Measurements from ENCODE around the gene FLRT1. TPM values are rescaled to one million over a fixed set of nuclear protein-coding genes. Genes with fewer than 3 reads are reported as not detected.

Gene FLRT1
- total and polyA plus RNA-seq, 2 of the 13 experiments (the other 11 are each of a cell fraction or from before 2014, with no cell fraction given) = 0.02 to 0.08 TPM

DNA sequence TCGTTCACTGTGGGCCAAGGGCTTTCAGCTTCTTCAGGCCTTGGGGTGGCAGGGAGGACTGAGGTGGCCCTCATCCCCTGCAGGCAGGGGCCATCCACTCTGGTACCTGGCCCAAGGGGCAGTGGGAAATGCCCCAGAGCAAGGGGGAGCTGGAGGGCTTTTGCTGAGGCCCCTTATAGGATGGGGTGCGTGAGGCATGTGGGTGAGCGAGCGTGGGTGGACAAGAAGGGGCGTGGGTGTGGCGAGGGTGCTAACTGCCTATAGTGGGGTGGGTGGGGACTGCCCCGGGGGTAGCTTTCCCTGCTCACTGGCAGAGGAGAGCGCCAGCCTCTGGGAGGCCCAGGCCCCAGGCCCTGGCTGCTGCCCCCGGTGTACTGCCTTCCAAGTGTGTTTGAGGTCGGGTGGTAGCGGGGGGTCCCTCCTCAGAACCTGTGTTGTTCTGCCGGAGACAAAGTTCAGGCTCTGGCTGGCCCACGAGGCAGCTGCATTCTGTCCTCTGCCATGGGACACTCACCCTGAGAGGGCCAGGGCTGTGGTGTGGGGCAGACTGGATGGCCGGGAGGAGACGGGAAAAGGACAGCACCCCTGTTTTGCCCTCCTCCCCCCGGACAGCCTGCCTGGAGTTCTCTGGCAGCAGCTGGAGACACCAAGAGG lies 3.4 kb downstream of the FLRT1 start (continued):
- TF ChIP-seq, protein P1, sequence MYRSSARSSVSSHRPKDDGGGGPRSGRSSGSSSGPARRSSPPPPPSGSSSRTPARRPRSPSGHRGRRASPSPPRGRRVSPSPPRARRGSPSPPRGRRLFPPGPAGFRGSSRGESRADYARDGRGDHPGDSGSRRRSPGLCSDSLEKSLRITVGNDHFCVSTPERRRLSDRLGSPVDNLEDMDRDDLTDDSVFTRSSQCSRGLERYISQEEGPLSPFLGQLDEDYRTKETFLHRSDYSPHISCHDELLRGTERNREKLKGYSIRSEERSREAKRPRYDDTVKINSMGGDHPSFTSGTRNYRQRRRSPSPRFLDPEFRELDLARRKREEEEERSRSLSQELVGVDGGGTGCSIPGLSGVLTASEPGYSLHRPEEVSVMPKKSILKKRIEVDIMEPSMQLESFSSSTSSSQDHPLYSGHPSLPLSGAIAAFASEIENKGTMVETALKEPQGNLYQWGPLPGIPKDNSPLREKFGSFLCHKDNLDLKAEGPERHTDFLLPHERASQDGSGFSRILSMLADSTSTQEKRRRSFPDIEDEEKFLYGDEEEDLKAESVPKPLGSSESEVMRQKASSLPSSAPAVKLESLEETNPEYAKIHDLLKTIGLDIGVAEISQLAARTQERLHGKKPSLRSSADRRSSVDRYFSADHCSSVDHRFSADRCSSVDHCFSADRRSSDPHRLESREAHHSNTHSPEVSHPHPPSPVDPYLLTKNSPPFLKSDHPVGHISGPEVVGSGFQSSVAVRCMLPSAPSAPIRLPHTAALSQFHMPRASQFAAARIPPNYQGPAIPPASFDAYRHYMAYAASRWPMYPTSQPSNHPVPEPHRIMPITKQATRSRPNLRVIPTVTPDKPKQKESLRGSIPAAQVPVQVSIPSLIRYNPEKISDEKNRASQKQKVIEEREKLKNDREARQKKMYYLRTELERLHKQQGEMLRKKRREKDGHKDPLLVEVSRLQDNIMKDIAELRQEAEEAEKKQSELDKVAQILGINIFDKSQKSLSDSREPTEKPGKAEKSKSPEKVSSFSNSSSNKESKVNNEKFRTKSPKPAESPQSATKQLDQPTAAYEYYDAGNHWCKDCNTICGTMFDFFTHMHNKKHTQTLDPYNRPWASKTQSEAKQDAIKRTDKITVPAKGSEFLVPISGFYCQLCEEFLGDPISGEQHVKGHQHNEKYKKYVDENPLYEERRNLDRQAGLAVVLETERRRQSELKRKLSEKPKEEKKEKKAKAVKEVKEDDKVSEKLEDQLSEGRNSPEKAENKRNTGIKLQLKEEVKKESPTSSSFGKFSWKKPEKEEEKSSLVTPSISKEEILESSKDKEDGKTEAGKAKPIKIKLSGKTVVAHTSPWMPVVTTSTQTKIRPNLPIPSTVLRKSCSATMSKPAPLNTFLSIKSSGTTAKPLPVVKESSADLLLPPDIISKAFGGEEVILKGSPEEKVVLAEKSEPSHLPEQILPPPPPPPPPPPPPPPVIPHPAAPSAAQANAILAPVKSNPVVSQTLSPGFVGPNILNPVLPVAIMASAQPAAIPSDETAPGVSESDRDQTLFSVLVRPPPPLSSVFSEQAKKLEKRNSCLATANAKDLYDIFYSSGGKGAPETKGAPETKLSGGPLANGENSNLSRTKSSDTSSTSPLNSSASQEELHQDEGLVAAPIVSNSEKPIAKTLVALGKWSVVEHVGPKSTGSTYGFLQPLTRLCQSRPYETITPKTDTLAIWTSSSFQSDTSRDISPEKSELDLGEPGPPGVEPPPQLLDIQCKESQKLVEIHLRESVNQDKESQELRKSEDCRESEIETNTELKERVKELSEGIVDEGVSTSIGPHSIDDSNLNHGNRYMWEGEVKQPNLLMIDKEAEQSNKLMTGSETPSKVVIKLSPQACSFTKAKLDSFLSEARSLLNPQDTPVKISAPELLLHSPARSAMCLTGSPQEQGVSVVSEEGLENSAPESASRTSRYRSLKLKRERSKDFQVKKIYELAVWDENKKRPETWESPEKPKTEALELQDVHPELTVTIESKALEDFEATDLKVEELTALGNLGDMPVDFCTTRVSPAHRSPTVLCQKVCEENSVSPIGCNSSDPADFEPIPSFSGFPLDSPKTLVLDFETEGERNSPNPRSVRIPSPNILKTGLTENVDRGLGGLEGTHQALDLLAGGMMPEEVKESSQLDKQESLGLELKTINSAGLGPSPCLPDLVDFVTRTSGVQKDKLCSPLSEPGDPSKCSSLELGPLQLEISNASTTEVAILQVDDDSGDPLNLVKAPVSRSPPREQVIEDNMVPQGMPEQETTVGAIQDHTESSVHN (CRISPR knock-in tag; IDR thresholded peaks at IDR 0.05) = no peak
- TF ChIP-seq MEF2D (CRISPR knock-in tag; IDR thresholded peaks at IDR 0.05) (no peak), ZSCAN22 (CRISPR knock-in tag; IDR thresholded peaks at IDR 0.05) (no peak), ZNF296 (CRISPR knock-in tag; conservative IDR thresholded peaks at IDR 0.05) (no peak), ADNP (CRISPR knock-in tag; IDR thresholded peaks at IDR 0.05) (no peak)
